Thyroid gland (tissue), 4 donors: ENCODE data around the gene EEFSEC.

ENCODE experiments used
- POLR2A ChIP-seq, 2 donors: fragments of 450-650 bp; IDR thresholded peaks; one replicate each; pipeline ENCODE4 v1.6.1; 2017; ENCODE audit warnings: antibody characterized with exemption in 2 of 2, mild to moderate bottlenecking in 2 of 2, moderate library complexity in 1 of 2
- TF ChIP-seq, protein P1 (sequence below), 6 experiments: fragments of 200-600 bp in 3 of 6; fragments of 450-650 bp in 3 of 6; sonication (generic) in 3 of 6; IDR thresholded peaks; one replicate each; pipeline ENCODE4 v1.5.1; 2016 to 2019; ENCODE audit warnings: antibody characterized with exemption in 6 of 6, mild to moderate bottlenecking in 2 of 6, inconsistent platforms in 1 of 6, moderate library complexity in 1 of 6

DNA sequence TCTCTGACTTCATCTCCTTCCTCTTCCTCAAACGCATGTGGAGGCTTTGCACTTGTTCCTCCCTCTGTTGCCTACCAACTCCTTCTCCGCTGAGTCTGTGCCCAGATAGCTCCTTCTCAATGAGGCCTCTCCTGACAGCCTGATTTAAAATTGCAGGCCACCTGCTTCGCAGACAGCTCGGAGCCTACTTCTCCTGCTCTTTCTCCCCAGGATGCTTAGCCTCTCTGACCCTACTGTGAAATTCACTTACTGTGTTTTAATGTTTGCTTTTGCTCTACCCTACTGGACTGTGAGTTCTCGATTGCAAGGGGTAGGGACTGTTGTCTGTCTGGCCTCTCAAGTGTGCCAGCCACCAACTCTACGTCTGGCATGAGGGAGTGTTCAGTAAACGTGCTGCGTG is 83.4 kb downstream of the EEFSEC start:
- TF ChIP-seq, protein P1, sequence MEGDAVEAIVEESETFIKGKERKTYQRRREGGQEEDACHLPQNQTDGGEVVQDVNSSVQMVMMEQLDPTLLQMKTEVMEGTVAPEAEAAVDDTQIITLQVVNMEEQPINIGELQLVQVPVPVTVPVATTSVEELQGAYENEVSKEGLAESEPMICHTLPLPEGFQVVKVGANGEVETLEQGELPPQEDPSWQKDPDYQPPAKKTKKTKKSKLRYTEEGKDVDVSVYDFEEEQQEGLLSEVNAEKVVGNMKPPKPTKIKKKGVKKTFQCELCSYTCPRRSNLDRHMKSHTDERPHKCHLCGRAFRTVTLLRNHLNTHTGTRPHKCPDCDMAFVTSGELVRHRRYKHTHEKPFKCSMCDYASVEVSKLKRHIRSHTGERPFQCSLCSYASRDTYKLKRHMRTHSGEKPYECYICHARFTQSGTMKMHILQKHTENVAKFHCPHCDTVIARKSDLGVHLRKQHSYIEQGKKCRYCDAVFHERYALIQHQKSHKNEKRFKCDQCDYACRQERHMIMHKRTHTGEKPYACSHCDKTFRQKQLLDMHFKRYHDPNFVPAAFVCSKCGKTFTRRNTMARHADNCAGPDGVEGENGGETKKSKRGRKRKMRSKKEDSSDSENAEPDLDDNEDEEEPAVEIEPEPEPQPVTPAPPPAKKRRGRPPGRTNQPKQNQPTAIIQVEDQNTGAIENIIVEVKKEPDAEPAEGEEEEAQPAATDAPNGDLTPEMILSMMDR (IDR thresholded peaks at IDR 0.05): no peak
- no peak for TF ChIP-seq POLR2A (IDR thresholded peaks at IDR 0.05)
